ENCODE data around the gene FOXP1.

Gene FOXP1

GRCh38 chr3:71101626-71102025 lies 481.9 kb downstream of the FOXP1 start:
- Histone ChIP-seq H2AFZ (ENCODE audit: low read depth, low read length) (no peak overlapping the region), H3K4me2 (ENCODE audit: low read length) (peak overlapping the region; percentile 96), H3K4me1 (ENCODE audit: low read length) (peaks cover 100% of the 10 kb centered on the region), H3K9ac (ENCODE audit: low read length) (peak overlapping the region; percentile 86), H3K27ac (ENCODE audit: low read length) (peak overlapping the region; percentile 93), H3K27me3 (ENCODE audit: low read depth, low read length) (no peaks in the 10 kb centered on the region), H4K20me1 (ENCODE audit: insufficient read depth, low read length) (peaks cover 28% of the 10 kb centered on the region; the same call in 1 of the 2 replicates), H3K36me3 (replicated peaks; ENCODE audit: low read depth, low read length) (peaks cover 60% of the 10 kb centered on the region), H3K4me3 (ENCODE audit: low read length) (peak overlapping the region; percentile 77), H3K9me3 (ENCODE audit: insufficient read depth, low read length) (no peaks in the 10 kb centered on the region), H3K79me2 (ENCODE audit: low read length) (peaks cover 100% of the 10 kb centered on the region)
- no peak for TF ChIP-seq CTCF (IDR thresholded peaks at IDR 0.05; ENCODE audit: low read depth, low read length)
- TF ChIP-seq EZH2phosphoT487 (IDR thresholded peaks at IDR 0.05; ENCODE audit: low read depth): no peak

- Histone ChIP-seq H3K4me2 (ENCODE audit: low read length) (peak overlapping the region; percentile 96), H4K20me1 (ENCODE audit: insufficient read depth, low read length) (peaks cover 33% of the 10 kb centered on the region; the same call in 1 of the 2 replicates), H3K4me3 (ENCODE audit: low read length) (peak overlapping the region; percentile 77), H3K4me1 (ENCODE audit: low read length) (peaks cover 100% of the 10 kb centered on the region), H3K27ac (ENCODE audit: low read length) (peak overlapping the region; percentile 93), H3K9me3 (ENCODE audit: insufficient read depth, low read length) (no peaks in the 10 kb centered on the region), H3K36me3 (replicated peaks; ENCODE audit: low read depth, low read length) (peaks cover 56% of the 10 kb centered on the region), H3K27me3 (ENCODE audit: low read depth, low read length) (no peaks in the 10 kb centered on the region), H2AFZ (ENCODE audit: low read depth, low read length) (no peak overlapping the region), H3K79me2 (ENCODE audit: low read length) (peaks cover 100% of the 10 kb centered on the region), H3K9ac (ENCODE audit: low read length) (peak overlapping the region; percentile 86)
- TF ChIP-seq CTCF (IDR thresholded peaks at IDR 0.05; ENCODE audit: low read depth, low read length): no peak
- TF ChIP-seq EZH2phosphoT487 (IDR thresholded peaks at IDR 0.05; ENCODE audit: low read depth): no peak
Observed at GRCh38 chr3:71101014-71101413, 482.5 kb downstream of the FOXP1 start.

GRCh38 chr3:71099997-71100719 lies 483.4 kb downstream of the FOXP1 start:
- Histone ChIP-seq H3K4me3 (ENCODE audit: low read length) (peak overlapping the region; percentile 77), H3K79me2 (ENCODE audit: low read length) (peaks cover 100% of the 10 kb centered on the region), H3K27me3 (ENCODE audit: low read depth, low read length) (no peaks in the 10 kb centered on the region), H3K27ac (ENCODE audit: low read length) (peak overlapping the region; percentile 93), H3K9me3 (ENCODE audit: insufficient read depth, low read length) (no peaks in the 10 kb centered on the region), H3K4me2 (ENCODE audit: low read length) (peak overlapping the region; percentile 96), H3K9ac (ENCODE audit: low read length) (peak overlapping the region; percentile 86), H2AFZ (ENCODE audit: low read depth, low read length) (no peak overlapping the region), H4K20me1 (ENCODE audit: insufficient read depth, low read length) (peaks cover 42% of the 10 kb centered on the region), H3K4me1 (ENCODE audit: low read length) (peaks cover 100% of the 10 kb centered on the region), H3K36me3 (replicated peaks; ENCODE audit: low read depth, low read length) (peaks cover 53% of the 10 kb centered on the region)
- TF ChIP-seq EZH2phosphoT487 (IDR thresholded peaks at IDR 0.05; ENCODE audit: low read depth): no peak
- TF ChIP-seq CTCF (IDR thresholded peaks at IDR 0.05; ENCODE audit: low read depth, low read length): peak; percentile 41

GRCh38 chr3:71097557-71097956 lies 486.0 kb downstream of the FOXP1 start:
- Histone ChIP-seq H3K9me3 (ENCODE audit: insufficient read depth, low read length) (no peaks in the 10 kb centered on the region), H3K27me3 (ENCODE audit: low read depth, low read length) (no peaks in the 10 kb centered on the region), H3K4me1 (ENCODE audit: low read length) (peaks cover 99% of the 10 kb centered on the region), H3K4me3 (ENCODE audit: low read length) (peak overlapping the region; percentile 77), H2AFZ (ENCODE audit: low read depth, low read length) (no peak overlapping the region), H3K27ac (ENCODE audit: low read length) (peak overlapping the region; percentile 93), H3K4me2 (ENCODE audit: low read length) (peak overlapping the region; percentile 96), H4K20me1 (ENCODE audit: insufficient read depth, low read length) (peaks cover 33% of the 10 kb centered on the region), H3K36me3 (replicated peaks; ENCODE audit: low read depth, low read length) (peaks cover 58% of the 10 kb centered on the region), H3K9ac (ENCODE audit: low read length) (peak overlapping the region; percentile 86; the same call in 1 of the 2 replicates), H3K79me2 (ENCODE audit: low read length) (peaks cover 100% of the 10 kb centered on the region)
- TF ChIP-seq CTCF (IDR thresholded peaks at IDR 0.05; ENCODE audit: low read depth, low read length) (no peak), EZH2phosphoT487 (IDR thresholded peaks at IDR 0.05; ENCODE audit: low read depth) (no peak)

Data from OCI-LY3 (cell line).